GM12892 (cell line): ENCODE data around the gene RIBC2.

Source experiments
- DNase-seq: peaks from one replicate; pipeline ENCODE4 v3.0.0; 2011; ENCODE audit not compliant: insufficient read length
- FAIRE-seq: peaks from 2 replicates; lab custom pipeline; 2011; peaks lifted over from hg19 to GRCh38; lab: Jason Lieb, UNC
- POLR2A ChIP-seq: IDR thresholded peaks from 2 replicates; pipeline ENCODE4 v1.6.1; 2011; ENCODE audit warnings: low read depth, low read length, control low read depth
- POLR2AphosphoS5 ChIP-seq: IDR thresholded peaks from 2 replicates; pipeline ENCODE4 v1.6.1; 2011; ENCODE audit warnings: low read depth, low read length, control low read depth
- TAF1 ChIP-seq: IDR thresholded peaks from 2 replicates; pipeline ENCODE4 v1.6.1; 2011; ENCODE audit warnings: low read depth, mild to moderate bottlenecking, control low read depth, low read length, borderline replicate concordance

RIBC2 gene

DNA sequence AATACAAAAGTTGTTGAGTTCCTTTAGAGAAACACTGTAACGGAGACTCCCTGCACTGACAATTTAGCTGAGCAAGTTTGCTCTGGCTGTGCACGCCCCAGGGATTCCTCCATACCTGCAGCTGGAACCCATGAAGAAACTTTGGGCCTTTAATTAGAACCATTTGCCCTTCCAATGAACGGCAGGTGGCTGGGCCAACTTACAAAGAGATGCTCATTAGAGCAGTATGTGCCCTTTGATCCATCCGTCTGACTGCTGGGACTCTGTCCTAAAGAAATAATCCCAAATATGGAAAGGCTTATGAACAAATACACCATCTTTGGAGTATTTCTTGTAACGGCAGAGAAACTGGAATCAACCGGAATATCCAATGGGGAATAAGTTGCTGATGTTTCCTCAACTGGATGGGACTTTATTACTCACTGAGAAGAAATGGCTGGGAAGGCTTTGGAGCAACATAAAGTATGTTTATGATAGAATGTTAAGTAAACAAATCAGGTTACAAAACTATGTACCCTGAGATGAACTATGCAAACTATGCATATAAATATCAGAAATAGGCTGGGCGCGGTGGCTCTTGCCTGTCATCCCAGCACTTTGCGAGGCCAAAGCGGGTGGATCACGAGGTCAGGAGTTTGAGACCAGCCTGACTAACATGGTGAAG is 64.7 kb downstream of the RIBC2 start:
- FAIRE-seq (no peak), DNase-seq (no peak)
- TF ChIP-seq POLR2AphosphoS5 = no peak
- no peak for TF ChIP-seq POLR2A
- TF ChIP-seq TAF1 = no peak

DNA sequence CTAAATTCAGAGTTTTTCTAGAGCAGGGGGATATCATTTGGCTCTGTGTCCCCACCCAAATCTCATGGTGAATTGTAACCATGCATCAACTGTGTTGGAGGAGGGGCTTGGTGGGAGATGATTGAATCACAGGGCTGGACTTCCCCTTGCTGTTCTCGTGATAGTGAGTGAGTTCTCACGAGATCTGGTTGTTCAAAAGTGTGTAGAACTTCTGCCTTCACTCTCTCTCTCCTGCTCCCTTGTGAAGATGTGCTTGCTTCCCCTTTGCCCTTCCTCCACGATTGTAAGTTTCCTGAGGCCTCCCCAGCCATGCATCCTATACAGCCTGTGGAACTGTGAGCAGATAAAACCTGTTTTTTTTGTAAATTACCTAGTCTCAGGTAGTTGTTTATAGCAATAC is 67.2 kb downstream of the RIBC2 start:
- FAIRE-seq = no peak
- DNase-seq = no peak
- TF ChIP-seq TAF1 (no peak), POLR2A (no peak), POLR2AphosphoS5 (no peak)

DNA sequence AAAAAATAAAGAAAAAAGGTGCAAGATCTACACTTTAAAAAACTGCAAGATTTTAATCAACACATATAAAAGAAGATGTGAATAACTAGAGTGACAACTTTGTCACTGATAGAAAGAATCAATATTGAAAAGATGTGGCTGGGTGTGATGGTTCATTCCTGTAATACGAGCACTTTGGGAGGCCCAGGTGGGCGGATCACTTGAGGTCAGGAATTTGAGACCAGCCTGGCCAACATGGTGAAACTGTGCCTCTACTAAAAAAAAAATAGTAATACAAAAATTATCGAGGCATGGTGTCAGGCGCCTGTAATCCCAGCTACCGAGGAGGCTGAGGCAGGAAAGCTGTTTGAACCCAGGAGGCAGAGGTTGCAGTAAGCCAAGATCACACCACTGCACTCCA is 68.2 kb downstream of the RIBC2 start:
- FAIRE-seq (no peak), DNase-seq (no peak)
- no peak for TF ChIP-seq TAF1
- no peak for TF ChIP-seq POLR2A
- TF ChIP-seq POLR2AphosphoS5 = no peak
